ENCODE results near the gene NACC1.

The NACC1 gene

DNA sequence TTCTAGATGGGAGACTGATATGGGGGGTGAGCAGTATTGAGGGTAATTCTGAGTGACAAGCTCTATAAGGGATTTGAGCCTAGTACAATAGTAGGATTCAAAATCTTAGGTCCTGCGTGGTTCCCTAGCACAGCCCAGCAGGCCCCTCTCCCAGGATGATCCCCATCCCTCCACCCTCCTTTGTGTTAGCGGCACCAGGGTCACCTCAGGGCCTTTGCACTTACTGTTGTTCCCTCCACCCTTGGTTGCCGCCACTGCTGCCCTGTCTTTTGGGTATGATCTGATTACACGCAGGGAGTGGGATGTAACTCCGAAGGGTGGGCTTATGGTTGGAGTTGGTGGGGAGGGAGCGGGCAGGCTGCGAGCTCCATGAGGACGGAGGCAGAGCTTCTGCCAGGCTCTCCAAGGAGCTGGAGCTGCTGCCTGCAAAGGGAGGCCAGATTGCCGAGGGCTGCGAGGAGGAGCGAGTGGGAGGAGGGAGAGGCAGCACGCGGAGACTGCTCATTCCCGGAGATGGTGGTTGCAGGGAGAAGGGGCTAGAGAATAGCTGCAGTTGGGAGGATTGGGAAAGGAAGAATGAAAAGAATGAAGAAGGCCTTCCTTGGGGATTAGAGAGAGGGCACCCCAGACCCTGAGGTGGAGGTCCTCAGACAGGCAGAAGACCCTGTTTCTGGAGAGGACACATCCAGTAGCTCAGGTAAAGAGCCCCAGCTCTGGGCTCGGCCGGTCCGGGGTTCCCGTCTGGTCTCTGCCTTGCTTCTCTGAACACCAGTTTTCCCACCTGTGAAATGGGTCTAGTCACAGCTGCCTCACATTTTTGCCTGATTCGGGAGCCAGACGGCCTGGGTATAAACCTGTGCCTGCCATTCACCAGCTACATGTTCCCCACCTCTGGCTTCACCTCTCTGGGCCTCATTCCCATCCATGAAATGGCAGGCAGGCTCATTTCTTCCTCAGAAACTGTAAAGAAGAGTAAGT is 5.2 kb downstream of the NACC1 start:
- Histone ChIP-seq H3K27ac (no peak overlapping the region), H3K4me3 (no peak overlapping the region)
- no peak for DNase-seq (ENCODE audit: low spot score)
- no peak for TF ChIP-seq CTCF (IDR thresholded peaks at IDR 0.05)

DNA sequence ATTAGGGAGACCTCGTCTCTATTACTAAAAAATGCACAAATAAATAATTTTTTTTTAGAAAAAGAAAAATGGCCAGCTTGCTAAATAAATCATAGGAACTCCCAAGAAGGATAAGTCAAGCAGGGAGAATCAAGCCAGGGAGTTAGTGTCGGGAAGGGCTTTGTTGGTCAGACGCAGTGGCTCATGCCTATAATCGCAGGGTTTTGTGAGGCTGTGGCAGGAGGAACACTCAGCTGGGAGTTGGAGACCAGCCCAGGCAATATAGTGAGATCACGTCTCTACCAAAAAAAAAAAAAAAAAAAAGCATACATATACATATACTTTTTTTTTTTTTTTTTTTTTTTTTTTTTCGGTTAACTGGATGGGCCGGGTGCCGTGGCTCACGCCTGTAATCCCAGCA is 9.0 kb downstream of the NACC1 start:
- TF ChIP-seq CTCF (IDR thresholded peaks at IDR 0.05), result no peak
- no peak overlapping the region for H3K4me3 ChIP-seq
- H3K27ac ChIP-seq, result no peak overlapping the region
- DNase-seq (ENCODE audit: low spot score), result no peak

- no peak overlapping the region for H3K4me3 ChIP-seq
- TF ChIP-seq CTCF (IDR thresholded peaks at IDR 0.05), result no peak
Measured at GRCh38 chr19:13127811-13128575, 9.9 kb downstream of the NACC1 start.

DNA sequence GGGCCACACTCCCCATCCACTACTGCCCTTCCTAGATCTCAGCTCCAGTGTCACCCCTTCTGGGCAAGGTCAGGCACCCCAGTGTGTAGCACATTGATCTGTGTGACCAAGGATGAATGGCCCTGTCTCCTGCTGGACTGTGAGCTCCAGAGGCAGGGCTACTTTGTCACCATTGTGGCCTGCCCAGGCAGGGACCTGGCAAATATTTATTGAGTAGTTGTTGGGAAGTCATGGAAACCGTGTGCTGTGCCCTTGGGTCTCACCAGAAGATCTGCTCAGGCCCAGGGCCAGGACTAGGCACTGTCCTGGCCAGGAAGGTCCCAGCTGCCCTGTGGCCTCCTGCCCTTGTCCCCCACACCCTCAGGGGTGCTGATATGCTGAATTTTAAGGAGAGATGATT is 10.5 kb downstream of the NACC1 start:
- no peak overlapping the region for H3K4me3 ChIP-seq
- no peak overlapping the region for H3K27ac ChIP-seq
- no peak for DNase-seq (ENCODE audit: low spot score)
- no peak for TF ChIP-seq CTCF (IDR thresholded peaks at IDR 0.05)

More at GRCh38 chr19:13127811-13128575, 9.9 kb downstream of the NACC1 start:
- H3K27ac ChIP-seq, result no peak overlapping the region
- DNase-seq (ENCODE audit: low spot score), result no peak

DNA sequence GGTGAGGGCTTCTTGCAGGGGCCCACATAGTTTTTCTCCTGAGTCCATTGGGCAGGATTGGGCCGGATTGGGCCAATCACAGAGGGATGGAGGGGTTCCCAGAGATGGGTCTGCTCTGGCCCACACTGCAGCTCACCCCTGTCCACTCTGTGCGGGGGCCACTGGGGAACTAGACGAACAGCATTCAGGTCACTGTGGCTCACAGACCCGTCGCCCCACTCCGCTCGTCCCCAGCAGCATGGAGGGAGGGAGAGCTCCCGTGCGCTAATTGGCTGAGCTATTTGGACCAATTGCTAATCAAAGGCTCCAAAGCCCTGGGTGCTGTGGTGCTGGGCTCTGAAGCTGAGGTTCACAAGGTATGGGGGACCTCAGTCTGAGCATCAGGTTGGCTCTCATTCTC is 11.3 kb downstream of the NACC1 start:
- TF ChIP-seq CTCF (IDR thresholded peaks at IDR 0.05), result no peak
- no peak for DNase-seq (ENCODE audit: low spot score)
- Histone ChIP-seq H3K27ac (no peak overlapping the region), H3K4me3 (no peak overlapping the region)

DNA sequence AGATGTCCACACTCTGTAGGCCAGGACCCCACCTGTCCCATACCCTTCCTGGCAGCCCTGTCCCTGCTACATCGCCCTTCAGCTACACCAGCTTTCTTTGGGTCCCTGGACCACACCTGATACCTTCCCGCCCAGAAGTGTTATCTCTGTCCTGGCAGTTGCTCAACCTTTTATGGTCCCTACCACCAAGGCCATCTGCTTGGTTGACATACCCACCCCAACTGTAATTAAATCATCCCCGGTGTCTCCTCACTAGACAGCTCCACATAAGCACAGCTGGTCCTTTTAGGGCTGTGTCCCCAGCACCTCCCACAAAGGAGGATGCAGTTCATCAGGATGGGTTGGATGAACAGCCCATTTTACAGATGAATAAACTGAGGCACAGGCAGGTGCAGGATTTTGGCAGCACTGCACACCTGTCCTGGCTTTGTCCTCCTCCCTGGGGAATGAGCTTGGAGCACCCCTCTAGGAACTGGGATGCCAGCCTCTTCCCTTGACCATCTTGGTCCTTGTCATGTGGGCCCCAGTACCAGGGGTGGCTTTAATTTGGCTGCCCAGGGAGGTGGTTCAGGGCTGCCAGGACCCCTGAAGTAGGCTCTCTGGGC is 12.9 kb downstream of the NACC1 start:
- no peak for DNase-seq (ENCODE audit: low spot score)
- TF ChIP-seq CTCF (IDR thresholded peaks at IDR 0.05), result no peak
- H3K4me3 ChIP-seq, result no peak overlapping the region
- no peak overlapping the region for H3K27ac ChIP-seq
